GM10266 (cell line): ENCODE data around the gene GRXCR2.
"Not testable (repeated sequence)": the region's sequence is repeated elsewhere in the genome, so short reads cannot be mapped to it uniquely, and the experiment has no call there.

Experiments
- DNase-seq: peaks from one replicate; pipeline ENCODE4 v3.0.0; 2012; ENCODE audit errors: extremely low spot score
- CTCF ChIP-seq: IDR thresholded peaks from 2 replicates; pipeline ENCODE4 v1.5.1; 2012; ENCODE audit warnings: mild to moderate bottlenecking, low read depth; ENCODE audit not compliant: control insufficient read depth, insufficient read depth; ENCODE audit errors: missing control alignments

GRXCR2 gene

GRCh38 chr5:145848854-145849253 lies 24.0 kb downstream of the GRXCR2 start:
- no peak for DNase-seq

GRCh38 chr5:145847499-145848497 lies 25.0 kb downstream of the GRXCR2 start:
- no peak for DNase-seq
- no peak for TF ChIP-seq CTCF

More at GRCh38 chr5:145848854-145849253, 24.0 kb downstream of the GRXCR2 start:
- no peak for TF ChIP-seq CTCF

GRCh38 chr5:145846081-145846480 lies 26.7 kb downstream of the GRXCR2 start:
- TF ChIP-seq CTCF = no peak
- DNase-seq = no peak

GRCh38 chr5:145841299-145841698 lies 31.5 kb downstream of the GRXCR2 start:
- TF ChIP-seq CTCF = no peak
- no peak for DNase-seq

- TF ChIP-seq CTCF = no peak
- no peak for DNase-seq
Observed at GRCh38 chr5:145840458-145841132, 32.2 kb downstream of the GRXCR2 start.

- no peak for DNase-seq
- TF ChIP-seq CTCF = no peak
Observed at GRCh38 chr5:145838276-145838675, 34.5 kb downstream of the GRXCR2 start.

- not testable (repeated sequence) for DNase-seq
Observed at GRCh38 chr5:145836241-145836640, 36.6 kb downstream of the GRXCR2 start.
